Coronary artery (tissue), 2 donors: ENCODE results near the gene TMEM147.
"Not testable (repeated sequence)": the region's sequence is repeated elsewhere in the genome, so short reads cannot be mapped to it uniquely, and the experiment has no call there.

Source experiments
- DNase-seq: peaks from one replicate; pipeline ENCODE4 v3.0.0-alpha.2; 2017; ENCODE audit warnings: low spot score
- H3K27ac ChIP-seq, 2 donors: fragments of 200-600 bp; sonication (generic); one replicate each; pipeline ENCODE4 v1.5.1; 2016 to 2019
- H3K4me3 ChIP-seq: fragments of 200-600 bp; sonication (generic); 2 replicates; pipeline ENCODE4 v1.5.1; 2016; ENCODE audit warnings: mild to moderate bottlenecking, moderate library complexity
- CTCF ChIP-seq: fragments of 200-600 bp; sonication (generic); IDR thresholded peaks from one replicate; pipeline ENCODE4 v1.5.1; 2019; ENCODE audit warnings: antibody characterized with exemption

TMEM147 gene

DNA sequence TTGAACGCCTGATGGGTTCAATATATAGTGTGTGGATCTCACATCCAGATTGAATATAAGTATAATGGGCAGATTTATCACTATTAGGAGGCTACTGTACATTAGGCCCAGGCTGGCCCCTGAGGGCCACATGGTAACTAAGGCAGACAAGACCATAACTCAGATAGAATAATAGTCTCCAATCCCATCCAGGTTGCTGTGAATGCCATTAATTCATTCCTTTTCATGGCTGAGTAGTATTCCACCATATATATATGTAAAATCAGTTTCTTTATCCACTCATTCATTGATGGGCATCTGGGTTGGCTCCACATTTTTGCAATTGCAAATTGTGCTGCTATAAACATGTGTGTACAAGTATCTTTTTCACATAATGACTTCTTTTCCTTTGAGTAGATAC, 32.5 kb downstream of the TMEM147 start:
- DNase-seq, result no peak
- Histone ChIP-seq H3K4me3 (no peak overlapping the region), H3K27ac (no peak overlapping the region)
- TF ChIP-seq CTCF, result no peak

GRCh38 chr19:35578707-35579106, 33.3 kb downstream of the TMEM147 start:
- TF ChIP-seq CTCF, result no peak
- Histone ChIP-seq H3K27ac (no peak overlapping the region), H3K4me3 (no peak overlapping the region)
- no peak for DNase-seq

GRCh38 chr19:35582760-35583159, 37.3 kb downstream of the TMEM147 start:
- no peak overlapping the region for H3K27ac ChIP-seq
- no peak for TF ChIP-seq CTCF
- DNase-seq, result no peak
- H3K4me3 ChIP-seq, result no peak overlapping the region

DNA sequence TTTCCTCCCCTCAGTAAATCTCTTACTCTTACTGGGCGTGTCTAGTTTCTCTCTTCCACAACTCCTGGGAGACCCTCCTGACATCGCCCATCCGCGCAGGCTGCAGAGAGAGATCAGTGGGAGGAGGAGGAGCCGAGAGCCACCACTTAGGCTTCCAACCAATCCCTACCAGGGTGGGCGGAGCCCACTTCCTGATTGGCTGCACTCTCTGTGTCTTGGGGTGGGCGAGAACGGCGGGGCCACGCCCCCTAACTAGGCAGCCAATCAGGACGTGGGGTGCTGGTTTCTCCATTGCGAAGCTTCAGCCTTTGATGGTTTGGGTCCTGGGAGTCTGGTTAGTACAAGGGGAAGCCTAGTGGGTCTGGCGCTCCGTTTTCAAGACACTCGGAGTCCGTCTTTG, 40.4 kb downstream of the TMEM147 start, which contains the start of gene PMIS2:
Gene PMIS2, plus strand, starts transcription at position 326 of the 400 bp plus-strand sequence. CDS start 87 bp downstream, outside the sequence.
- Histone ChIP-seq H3K4me3 (no peak within 1 kb of the TSS), H3K27ac (no peak within 1 kb of the TSS)
- DNase-seq, result no peak
- no peak for TF ChIP-seq CTCF

GRCh38 chr19:35587321-35587720, 41.9 kb downstream of the TMEM147 start:
- H3K27ac ChIP-seq, result no peak overlapping the region
- no peak for DNase-seq
- TF ChIP-seq CTCF, result no peak
- H3K4me3 ChIP-seq, result no peak overlapping the region

GRCh38 chr19:35590875-35591274, 45.4 kb downstream of the TMEM147 start:
- no peak overlapping the region for H3K4me3 ChIP-seq
- TF ChIP-seq CTCF, result no peak
- H3K27ac ChIP-seq, result no peak overlapping the region
- DNase-seq, result no peak

GRCh38 chr19:35592226-35592625, 46.8 kb downstream of the TMEM147 start:
- H3K27ac ChIP-seq, result no peak overlapping the region
- no peak for DNase-seq
- no peak overlapping the region for H3K4me3 ChIP-seq
- TF ChIP-seq CTCF, result no peak

DNA sequence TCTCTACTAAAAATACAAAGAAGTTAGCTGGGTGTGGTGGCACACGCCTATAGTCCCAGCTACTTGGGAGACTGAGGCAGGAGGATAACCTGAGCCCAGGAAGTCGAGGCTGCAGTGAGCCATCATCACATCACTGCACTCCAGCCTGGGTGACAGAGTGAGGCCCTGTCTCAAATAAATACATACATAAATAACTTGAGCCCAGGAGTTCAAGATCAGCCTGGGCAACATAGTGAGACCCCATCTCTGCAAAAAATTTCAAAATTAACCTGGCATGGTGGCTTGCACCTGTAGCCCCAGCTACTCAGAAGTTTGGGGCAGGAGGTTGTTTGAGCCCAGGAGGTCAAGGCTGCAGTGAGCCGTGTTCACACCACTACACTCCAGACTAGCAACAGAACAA, 49.6 kb downstream of the TMEM147 start:
- not testable (repeated sequence) for H3K4me3 ChIP-seq, H3K27ac ChIP-seq, DNase-seq
